ENCODE results near the gene MSRB3. TPM values are rescaled to one million over a fixed set of nuclear protein-coding genes. Genes with fewer than 3 reads are reported as not detected.

MSRB3 gene
- total and polyA plus RNA-seq, 2 of the 4 experiments (the other 2 are of a cell fraction): 31.7 to 35.7 TPM

DNA sequence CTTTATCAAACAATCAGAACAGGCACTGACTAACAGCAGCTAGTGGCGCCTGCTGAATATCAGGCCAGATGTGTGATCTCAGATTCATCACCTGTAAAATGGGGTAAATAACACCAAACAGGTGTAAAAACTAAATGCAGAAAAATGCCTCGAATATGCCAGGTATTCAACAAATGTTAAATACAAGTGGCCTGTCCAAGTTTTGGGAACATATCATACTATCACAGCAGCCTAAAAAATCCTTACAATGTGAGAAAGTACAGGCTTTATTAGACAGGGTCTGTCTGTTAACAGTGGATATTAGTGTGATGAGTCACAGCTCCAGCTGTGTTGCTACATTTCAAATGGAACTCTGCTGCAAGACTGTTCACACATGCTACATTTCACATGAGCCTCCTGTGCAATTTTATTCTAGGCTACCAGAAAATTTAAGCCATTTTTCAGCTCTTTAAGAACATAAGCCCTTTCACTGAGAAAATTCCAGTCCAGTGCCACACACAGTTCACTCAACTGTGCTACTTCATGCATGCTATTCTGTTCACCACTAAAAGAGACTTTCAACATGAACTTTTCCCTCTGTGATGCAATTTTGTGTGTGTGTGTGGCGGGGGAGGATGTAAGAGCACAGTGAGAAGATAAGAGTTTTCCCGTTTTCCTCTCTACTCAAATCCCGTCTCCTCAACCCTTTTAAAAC, 56.7 kb downstream of the MSRB3 start:
- Histone ChIP-seq H3K9me3 (ENCODE audit: control insufficient read depth, insufficient read depth, low read length) (peaks cover 3% of the 10 kb centered on the region; the same call in 1 of the 2 replicates), H2AK5ac (ENCODE audit: low read depth, low read length) (peak overlapping the region; percentile 11; the same call in 1 of the 2 replicates), H4K5ac (ENCODE audit: low read depth, low read length) (peak overlapping the region; percentile 84), H4K8ac (ENCODE audit: low read depth in 2 of 2, low read length in 2 of 2) (peak overlapping the region; percentile 23 to 60; a peak in 3 of 4 replicates), H3K23ac (ENCODE audit: low read depth, low read length) (peak overlapping the region; percentile 13; the same call in 1 of the 2 replicates), H2BK5ac (ENCODE audit: low read depth, low read length, poor library complexity, severe bottlenecking) (peak overlapping the region; percentile 92), H3K9me1 (ENCODE audit: insufficient read depth, low read length) (0 out of 2 replicates have a peak, but pooled peaks cover 7% of the 10 kb centered on the region), H4K91ac (ENCODE audit: insufficient read depth, low read depth, low read length) (peak overlapping the region; percentile 45; the same call in 1 of the 2 replicates), H2AFZ (replicated peaks; ENCODE audit: low read length, poor library complexity) (no peak overlapping the region), H3K4me3 (ENCODE audit: insufficient read depth, low read depth, low read length) (no peak overlapping the region), H2BK15ac (ENCODE audit: low read depth, low read length) (peak overlapping the region; percentile 30; the same call in 1 of the 3 replicates), H3K4ac (ENCODE audit: low read depth, low read length) (peak overlapping the region; percentile 65), H3K4me1 (ENCODE audit: control insufficient read depth, insufficient read depth, low read length) (peaks cover 10% of the 10 kb centered on the region), H2AK9ac (replicated peaks; ENCODE audit: low read depth, low read length, poor library complexity) (no peak overlapping the region), H3K9ac (ENCODE audit: low read depth, low read length) (peak overlapping the region; percentile 36; the same call in 1 of the 2 replicates), H3K14ac (replicated peaks; ENCODE audit: low read depth, low read length) (0 out of 2 replicates have a peak overlapping the region, but pooled peaks have one; percentile 18), H3K18ac (ENCODE audit: low read depth, low read length) (peak overlapping the region; percentile 98), H2BK120ac (ENCODE audit: low read depth, low read length) (peak overlapping the region; percentile 81), H3K56ac (ENCODE audit: extremely low read depth, insufficient read depth, low read length) (peak overlapping the region; percentile 69; the same call in 1 of the 2 replicates), H2BK20ac (ENCODE audit: low read depth, low read length) (peak overlapping the region; percentile 53), H4K20me1 (ENCODE audit: insufficient read depth, low read length) (no peaks in the 10 kb centered on the region), H3K27ac (ENCODE audit: insufficient read depth, low read length) (peak overlapping the region; percentile 91), H3K79me1 (ENCODE audit: low read depth in 1 of 2, low read length in 2 of 2) (peaks cover 3 to 13% of the 10 kb centered on the region in 2 experiments; a peak in 2 of 4 replicates), H3K4me2 (ENCODE audit: low read depth, low read length) (peak overlapping the region; percentile 92), H3K36me3 (ENCODE audit: control insufficient read depth, insufficient read depth, low read length) (peaks cover 6% of the 10 kb centered on the region; the same call in 1 of the 2 replicates), H3K27me3 (ENCODE audit: control insufficient read depth, insufficient read depth, low read length) (no peaks in the 10 kb centered on the region)
- ChIA-PET POLR2A (ENCODE audit: unreplicated experiment) (interaction anchor here (0.6 kb wide), 1 partner anchor 490 kb away, joined by 3 read pairs; no protein-coding TSS in a partner anchor), CTCF (interaction anchor here (1.1 kb wide), 1 partner anchor 10 kb away, joined by 4 read pairs; no protein-coding TSS in a partner anchor)
- TF ChIP-seq, protein P1, sequence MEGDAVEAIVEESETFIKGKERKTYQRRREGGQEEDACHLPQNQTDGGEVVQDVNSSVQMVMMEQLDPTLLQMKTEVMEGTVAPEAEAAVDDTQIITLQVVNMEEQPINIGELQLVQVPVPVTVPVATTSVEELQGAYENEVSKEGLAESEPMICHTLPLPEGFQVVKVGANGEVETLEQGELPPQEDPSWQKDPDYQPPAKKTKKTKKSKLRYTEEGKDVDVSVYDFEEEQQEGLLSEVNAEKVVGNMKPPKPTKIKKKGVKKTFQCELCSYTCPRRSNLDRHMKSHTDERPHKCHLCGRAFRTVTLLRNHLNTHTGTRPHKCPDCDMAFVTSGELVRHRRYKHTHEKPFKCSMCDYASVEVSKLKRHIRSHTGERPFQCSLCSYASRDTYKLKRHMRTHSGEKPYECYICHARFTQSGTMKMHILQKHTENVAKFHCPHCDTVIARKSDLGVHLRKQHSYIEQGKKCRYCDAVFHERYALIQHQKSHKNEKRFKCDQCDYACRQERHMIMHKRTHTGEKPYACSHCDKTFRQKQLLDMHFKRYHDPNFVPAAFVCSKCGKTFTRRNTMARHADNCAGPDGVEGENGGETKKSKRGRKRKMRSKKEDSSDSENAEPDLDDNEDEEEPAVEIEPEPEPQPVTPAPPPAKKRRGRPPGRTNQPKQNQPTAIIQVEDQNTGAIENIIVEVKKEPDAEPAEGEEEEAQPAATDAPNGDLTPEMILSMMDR (conservative IDR thresholded peaks at IDR 0.05; ENCODE audit: low read depth, low read length): no peak
- TF ChIP-seq, protein P2, sequence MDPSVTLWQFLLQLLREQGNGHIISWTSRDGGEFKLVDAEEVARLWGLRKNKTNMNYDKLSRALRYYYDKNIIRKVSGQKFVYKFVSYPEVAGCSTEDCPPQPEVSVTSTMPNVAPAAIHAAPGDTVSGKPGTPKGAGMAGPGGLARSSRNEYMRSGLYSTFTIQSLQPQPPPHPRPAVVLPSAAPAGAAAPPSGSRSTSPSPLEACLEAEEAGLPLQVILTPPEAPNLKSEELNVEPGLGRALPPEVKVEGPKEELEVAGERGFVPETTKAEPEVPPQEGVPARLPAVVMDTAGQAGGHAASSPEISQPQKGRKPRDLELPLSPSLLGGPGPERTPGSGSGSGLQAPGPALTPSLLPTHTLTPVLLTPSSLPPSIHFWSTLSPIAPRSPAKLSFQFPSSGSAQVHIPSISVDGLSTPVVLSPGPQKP (IDR thresholded peaks at IDR 0.05; ENCODE audit: borderline replicate concordance, low read depth, low read length): no peak
- TF ChIP-seq RAD21 (IDR thresholded peaks at IDR 0.05; ENCODE audit: low read length): peak; percentile 11; the same call in 1 of the 2 replicates
- no peak for TF ChIP-seq MXI1 (IDR thresholded peaks at IDR 0.05; ENCODE audit: borderline replicate concordance, low read depth, low read length)
- 0 out of 2 replicates have a peak, but pooled peaks have one; percentile 10 for TF ChIP-seq BHLHE40 (IDR thresholded peaks at IDR 0.05; ENCODE audit: low read depth, low read length)
- TF ChIP-seq FOS (IDR thresholded peaks at IDR 0.05; ENCODE audit: low read depth, low read length): peak; percentile 93
- peak; percentile 89 for TF ChIP-seq CEBPB (IDR thresholded peaks at IDR 0.05; ENCODE audit: low read depth, low read length)
- intact Hi-C loops (cut with micrococcal nuclease): no loop called here
- BruUV-seq (replicated peaks): no TSS peak
- dilution Hi-C loops (cut with HindIII; ENCODE audit: low sequenced_read_pairs, unreplicated experiment): no loop called here
- ATAC-seq (ENCODE audit: low read depth) (peak; percentile 86), DNase-seq (peak; percentile 95)
- no CpG with 5 or more reads among the region's 5 CpGs for WGBS, 2 experiments (ENCODE audit: extremely low coverage in 2 of 2, insufficient read length in 1 of 2)
- in situ Hi-C loops (cut with MboI; ENCODE audit: low sequenced_read_pairs): no loop called here

All from IMR-90 (cell line).